Activated CD8-positive, alpha-beta memory T cell treated with anti-CD3 and anti-CD28 coated beads for 48 hours (primary cell): ENCODE data around the gene COG3.

Source experiments
- DNase-seq, 3 experiments: peaks; one replicate each; pipeline ENCODE4 v3.0.0-alpha.2; 2020; ENCODE audit warnings: low read depth in 2 of 3, low spot score in 2 of 3

COG3 gene

GRCh38 chr13:45503658-45504057 is 38.9 kb downstream of the COG3 start:
- no peak for DNase-seq

- DNase-seq, result no peak
Measured at GRCh38 chr13:45506811-45507210, 42.1 kb downstream of the COG3 start.

GRCh38 chr13:45508776-45509175 is 44.0 kb downstream of the COG3 start:
- no peak for DNase-seq

- no peak for DNase-seq
Measured at GRCh38 chr13:45510672-45511071, 45.9 kb downstream of the COG3 start.

GRCh38 chr13:45511310-45512097 is 46.8 kb downstream of the COG3 start:
- no peak for DNase-seq

- no peak for DNase-seq
Measured at GRCh38 chr13:45512098-45512496, 47.4 kb downstream of the COG3 start.

GRCh38 chr13:45516757-45517156 is 52.0 kb downstream of the COG3 start:
- DNase-seq, result no peak

- DNase-seq, result no peak
Measured at GRCh38 chr13:45518525-45519245, 53.9 kb downstream of the COG3 start.

- no peak for DNase-seq
Measured at GRCh38 chr13:45519493-45519892, 54.8 kb downstream of the COG3 start.

- DNase-seq, result no peak
Measured at GRCh38 chr13:45521297-45521696, 56.6 kb downstream of the COG3 start.

GRCh38 chr13:45522571-45522970 is 57.8 kb downstream of the COG3 start:
- no peak for DNase-seq

GRCh38 chr13:45527699-45528462 is 63.1 kb downstream of the COG3 start:
- no peak for DNase-seq

- DNase-seq, result no peak
Measured at GRCh38 chr13:45529758-45530157, 65.0 kb downstream of the COG3 start.

- DNase-seq, result no peak
Measured at GRCh38 chr13:45534604-45535003, 69.9 kb downstream of the COG3 start.

GRCh38 chr13:45536224-45536623 is 71.5 kb downstream of the COG3 start:
- DNase-seq, result no peak

GRCh38 chr13:45537516-45537915 is 72.8 kb downstream of the COG3 start:
- DNase-seq, result no peak

GRCh38 chr13:45538382-45538781 is 73.6 kb downstream of the COG3 start:
- no peak for DNase-seq

GRCh38 chr13:45540195-45540594 is 75.5 kb downstream of the COG3 start:
- DNase-seq, result no peak

- DNase-seq, result no peak
Measured at GRCh38 chr13:45540864-45541263, 76.1 kb downstream of the COG3 start.

- DNase-seq, result no peak
Measured at GRCh38 chr13:45541806-45542205, 77.1 kb downstream of the COG3 start.

- no peak for DNase-seq
Measured at GRCh38 chr13:45542391-45542790, 77.7 kb downstream of the COG3 start.

- DNase-seq, result no peak
Measured at GRCh38 chr13:45542878-45543277, 78.1 kb downstream of the COG3 start.
